AG04449 (cell line): ENCODE data around the gene ELAVL4.

Experiments used
- CTCF ChIA-PET: fragments of 350-600 bp; formaldehyde crosslinking; extraction: SDS; loops from one replicate; lab custom pipeline; 2021; ENCODE audit warnings: antibody characterized with exemption; lab: Yijun Ruan, JAX
- POLR2A ChIA-PET: fragments of 400-600, 350-600 bp; formaldehyde crosslinking; extraction: SDS; loops from one replicate; lab custom pipeline; 2020; ENCODE audit warnings: antibody characterized with exemption, inconsistent platforms; lab: Yijun Ruan, JAX
- DNase-seq: peaks from one replicate; pipeline ENCODE4 v3.0.0-alpha.2; 2010; ENCODE audit warnings: low read depth, low spot score
- H3K4me3 ChIP-seq: 2 replicates; pipeline ENCODE4 v1.5.1; 2011; ENCODE audit warnings: low read depth, mild to moderate bottlenecking, control low read depth, low read length
- CTCF ChIP-seq: IDR thresholded peaks from one replicate; pipeline ENCODE4 v1.5.1; 2011; ENCODE audit warnings: mild to moderate bottlenecking, moderate library complexity, low read length, control low read depth, inconsistent platforms; ENCODE audit not compliant: insufficient read depth; ENCODE audit errors: missing control alignments

Gene ELAVL4

GRCh38 chr1:50213505-50213904 lies 104.8 kb downstream of the ELAVL4 start:
- H3K4me3 ChIP-seq, result no peak overlapping the region
- POLR2A ChIA-PET, result no interaction called here
- no peak for DNase-seq

GRCh38 chr1:50214717-50215116 lies 106.0 kb downstream of the ELAVL4 start:
- CTCF ChIA-PET, result no interaction called here
- H3K4me3 ChIP-seq, result no peak overlapping the region
- POLR2A ChIA-PET, result no interaction called here
- DNase-seq, result no peak
- TF ChIP-seq CTCF, result no peak

More at GRCh38 chr1:50213505-50213904, 104.8 kb downstream of the ELAVL4 start:
- CTCF ChIA-PET, result no interaction called here
- no peak for TF ChIP-seq CTCF

GRCh38 chr1:50218344-50219120 lies 109.8 kb downstream of the ELAVL4 start:
- POLR2A ChIA-PET, result no interaction called here
- TF ChIP-seq CTCF, result no peak
- CTCF ChIA-PET, result no interaction called here
- DNase-seq, result no peak
- H3K4me3 ChIP-seq, result no peak overlapping the region

- ChIA-PET CTCF (no interaction called here), POLR2A (no interaction called here)
Observed at GRCh38 chr1:50228871-50229384, 120.2 kb downstream of the ELAVL4 start.

GRCh38 chr1:50231209-50231608 lies 122.5 kb downstream of the ELAVL4 start:
- POLR2A ChIA-PET, result no interaction called here
- CTCF ChIA-PET, result no interaction called here

More at GRCh38 chr1:50228871-50229384, 120.2 kb downstream of the ELAVL4 start:
- no peak for TF ChIP-seq CTCF
- no peak for DNase-seq
- no peak overlapping the region for H3K4me3 ChIP-seq

GRCh38 chr1:50232336-50232735 lies 123.6 kb downstream of the ELAVL4 start:
- no peak overlapping the region for H3K4me3 ChIP-seq
- no peak for DNase-seq
- ChIA-PET POLR2A (no interaction called here), CTCF (no interaction called here)
- no peak for TF ChIP-seq CTCF

More at GRCh38 chr1:50231209-50231608, 122.5 kb downstream of the ELAVL4 start:
- H3K4me3 ChIP-seq, result no peak overlapping the region
- DNase-seq, result no peak
- no peak for TF ChIP-seq CTCF
